Hepatocyte (in vitro differentiated cells): ENCODE measurements around the gene PLSCR4. TPM values are rescaled to one million over a fixed set of nuclear protein-coding genes. Genes with fewer than 3 reads are reported as not detected.
"Not testable (repeated sequence)": the region's sequence is repeated elsewhere in the genome, so short reads cannot be mapped to it uniquely, and the experiment has no call there.

Experiments
- DNase-seq: peaks from one replicate; pipeline ENCODE4 v3.0.0-alpha.2; 2016; ENCODE audit warnings: low spot score
- H2AFZ ChIP-seq: fragments of 200-600 bp; sonication (generic); 2 replicates; pipeline ENCODE4 v1.6.0; 2016; ENCODE audit warnings: antibody characterized with exemption, mild to moderate bottlenecking
- H3K27ac ChIP-seq: fragments of 200-600 bp; sonication (generic); 2 replicates; pipeline ENCODE4 v1.5.1; 2016; ENCODE audit warnings: mild to moderate bottlenecking
- H3K27me3 ChIP-seq: fragments of 200-600 bp; sonication (generic); 2 replicates; pipeline ENCODE4 v1.6.1; 2016
- H3K36me3 ChIP-seq: fragments of 200-600 bp; sonication (generic); replicated peaks from 2 replicates; pipeline ENCODE4 v1.5.1; 2016; ENCODE audit warnings: low read depth; ENCODE audit not compliant: insufficient read depth
- H3K4me1 ChIP-seq: fragments of 200-600 bp; sonication (generic); 2 replicates; pipeline ENCODE4 v1.5.1; 2016; ENCODE audit warnings: mild to moderate bottlenecking, moderate library complexity; ENCODE audit not compliant: insufficient read depth
- H3K4me2 ChIP-seq: fragments of 200-600 bp; sonication (generic); 2 replicates; pipeline ENCODE4 v1.6.0; 2016
- H3K4me3 ChIP-seq: fragments of 200-600 bp; sonication (generic); 2 replicates; pipeline ENCODE4 v1.5.1; 2016; ENCODE audit warnings: mild to moderate bottlenecking
- H3K79me2 ChIP-seq: fragments of 200-600 bp; sonication (generic); 2 replicates; pipeline ENCODE4 v1.6.0; 2017; ENCODE audit warnings: mild to moderate bottlenecking
- H3K9me2 ChIP-seq: fragments of 200-600 bp; sonication (generic); replicated peaks from 2 replicates; pipeline ENCODE4 v1.6.0; 2017; ENCODE audit warnings: mild to moderate bottlenecking; ENCODE audit not compliant: insufficient read depth
- H3K9me3 ChIP-seq: fragments of 200-600 bp; sonication (generic); 2 replicates; pipeline ENCODE4 v1.5.1; 2016; ENCODE audit warnings: low read depth, mild to moderate bottlenecking
- H4K20me1 ChIP-seq: fragments of 200-600 bp; sonication (generic); 2 replicates; pipeline ENCODE4 v1.6.0; 2016; ENCODE audit warnings: mild to moderate bottlenecking; ENCODE audit not compliant: insufficient read depth, poor library complexity, severe bottlenecking
- EZH2 ChIP-seq: fragments of 200-600 bp; sonication (generic); IDR thresholded peaks from 2 replicates; pipeline ENCODE4 v1.6.1; 2016; ENCODE audit warnings: antibody characterized with exemption, mild to moderate bottlenecking, borderline replicate concordance
- EZH2phosphoT487 ChIP-seq: fragments of 200-600 bp; sonication (generic); IDR thresholded peaks from one replicate; pipeline ENCODE4 v1.6.1; 2018; ENCODE audit warnings: antibody characterized with exemption, mild to moderate bottlenecking, low read depth, moderate library complexity; ENCODE audit not compliant: unreplicated experiment, severe bottlenecking
- WGBS: methylation state at CpG from one replicate; pipeline ENCODE4 v1.1.6; 2016; ENCODE audit warnings: low lambda C conversion rate; ENCODE audit errors: missing lambda C conversion rate; 5-methylcytosine and 5-hydroxymethylcytosine counted together
- polyA plus RNA-seq: library from polyadenylated mRNA; unstranded; fragments of >200 nt; fragmentation: Nextera tagmentation; extraction: Ambion mirVana; gene quantifications from 2 replicates; pipeline ENCODE4 v1.2.1, GENCODE V29; 2016
- total RNA-seq: library from RNA; depleted of rRNA; stranded (reverse); fragments of >200 nt; gene quantifications from 2 replicates; pipeline ENCODE4 v1.2.3, GENCODE V29; 2014
- TF ChIP-seq, protein P1 (sequence below): fragments of 200-600 bp; sonication (generic); IDR thresholded peaks from 2 replicates; pipeline ENCODE4 v1.5.1; 2016; ENCODE audit warnings: antibody characterized with exemption, mild to moderate bottlenecking; ENCODE audit not compliant: poor library complexity

The PLSCR4 gene, protein sequence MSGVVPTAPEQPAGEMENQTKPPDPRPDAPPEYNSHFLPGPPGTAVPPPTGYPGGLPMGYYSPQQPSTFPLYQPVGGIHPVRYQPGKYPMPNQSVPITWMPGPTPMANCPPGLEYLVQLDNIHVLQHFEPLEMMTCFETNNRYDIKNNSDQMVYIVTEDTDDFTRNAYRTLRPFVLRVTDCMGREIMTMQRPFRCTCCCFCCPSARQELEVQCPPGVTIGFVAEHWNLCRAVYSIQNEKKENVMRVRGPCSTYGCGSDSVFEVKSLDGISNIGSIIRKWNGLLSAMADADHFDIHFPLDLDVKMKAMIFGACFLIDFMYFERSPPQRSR
- total RNA-seq (23.3 and 25.9 TPM in 2 replicates), polyA plus RNA-seq (11.3 and 12.6 TPM in 2 replicates)

DNA sequence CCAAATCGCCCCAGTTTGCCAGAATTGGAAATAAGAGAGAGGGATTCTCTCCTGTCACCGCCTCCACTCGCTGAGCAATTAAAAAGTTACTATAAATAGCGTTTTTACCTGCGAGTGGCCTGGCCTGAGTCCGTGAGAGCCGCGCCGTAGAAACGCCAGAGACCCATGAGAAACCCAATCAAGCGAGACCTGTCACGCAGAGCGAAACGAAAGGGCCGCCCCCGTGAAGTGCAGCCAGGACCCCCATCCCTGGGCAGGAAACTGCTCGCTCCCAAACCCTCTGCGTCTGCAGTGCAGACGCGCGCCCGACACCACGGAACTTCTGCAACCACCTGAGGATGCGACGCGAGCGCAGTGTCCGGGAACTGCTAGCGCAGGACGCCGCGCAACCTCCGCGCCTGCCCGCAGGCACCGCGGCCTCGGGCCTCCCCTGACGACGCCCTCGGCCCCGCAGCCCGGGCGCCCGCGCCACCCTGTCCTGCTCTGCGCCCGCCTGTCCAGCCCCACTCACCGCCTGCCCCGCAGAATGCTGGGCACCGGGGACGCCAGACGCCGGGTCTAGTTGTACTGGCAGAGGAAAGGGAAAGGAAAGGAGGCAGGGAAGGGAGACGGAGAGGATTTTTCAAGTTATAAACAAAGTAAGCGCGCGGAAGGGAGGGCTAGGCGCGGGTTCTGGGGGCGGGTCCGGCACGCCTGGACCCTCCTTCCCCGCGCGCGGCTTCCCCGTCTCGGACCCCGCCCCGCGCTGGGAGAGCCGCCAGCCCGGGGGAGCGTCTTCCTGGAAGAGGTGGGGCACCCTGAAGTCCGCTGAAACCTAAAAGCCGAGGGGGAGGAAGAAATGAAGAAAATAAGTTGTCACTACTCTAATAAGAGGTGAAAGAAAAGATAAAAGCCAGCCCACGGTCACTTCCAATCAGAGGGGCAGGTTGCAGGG, at the start of gene PLSCR4:
TSS of gene PLSCR4 (minus strand) at position 657 of the 934 bp plus-strand sequence. CDS start 29,034 bp downstream, outside the sequence.
- Histone ChIP-seq H3K27ac (peak within 1 kb of the TSS; percentile 92), H3K4me3 (peak within 1 kb of the TSS; percentile 95), H3K4me2 (peak within 1 kb of the TSS; percentile 79), H2AFZ (peak within 1 kb of the TSS; percentile 97), H3K4me1 (no peaks in the 10 kb centered on the region), H3K9me2 (no peaks in the 10 kb centered on the region), H3K27me3 (no peaks in the 10 kb centered on the region), H3K79me2 (peaks cover 21% of the 10 kb centered on the region), H3K9me3 (no peaks in the 10 kb centered on the region), H3K36me3 (no peaks in the 10 kb centered on the region), H4K20me1 (no peaks in the 10 kb centered on the region)
- no peak for TF ChIP-seq EZH2phosphoT487
- no peak for TF ChIP-seq EZH2
- TF ChIP-seq, protein P1, sequence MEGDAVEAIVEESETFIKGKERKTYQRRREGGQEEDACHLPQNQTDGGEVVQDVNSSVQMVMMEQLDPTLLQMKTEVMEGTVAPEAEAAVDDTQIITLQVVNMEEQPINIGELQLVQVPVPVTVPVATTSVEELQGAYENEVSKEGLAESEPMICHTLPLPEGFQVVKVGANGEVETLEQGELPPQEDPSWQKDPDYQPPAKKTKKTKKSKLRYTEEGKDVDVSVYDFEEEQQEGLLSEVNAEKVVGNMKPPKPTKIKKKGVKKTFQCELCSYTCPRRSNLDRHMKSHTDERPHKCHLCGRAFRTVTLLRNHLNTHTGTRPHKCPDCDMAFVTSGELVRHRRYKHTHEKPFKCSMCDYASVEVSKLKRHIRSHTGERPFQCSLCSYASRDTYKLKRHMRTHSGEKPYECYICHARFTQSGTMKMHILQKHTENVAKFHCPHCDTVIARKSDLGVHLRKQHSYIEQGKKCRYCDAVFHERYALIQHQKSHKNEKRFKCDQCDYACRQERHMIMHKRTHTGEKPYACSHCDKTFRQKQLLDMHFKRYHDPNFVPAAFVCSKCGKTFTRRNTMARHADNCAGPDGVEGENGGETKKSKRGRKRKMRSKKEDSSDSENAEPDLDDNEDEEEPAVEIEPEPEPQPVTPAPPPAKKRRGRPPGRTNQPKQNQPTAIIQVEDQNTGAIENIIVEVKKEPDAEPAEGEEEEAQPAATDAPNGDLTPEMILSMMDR: no peak
- WGBS: 1% methylated on average over 72 of the region's 78 CpGs
- peak; percentile 78 for DNase-seq

GRCh38 chr3:146293401-146293800, 42.5 kb upstream of the PLSCR4 start:
- H3K4me3 ChIP-seq, H2AFZ ChIP-seq, H3K27me3 ChIP-seq, H4K20me1 ChIP-seq, H3K36me3 ChIP-seq, DNase-seq, H3K9me2 ChIP-seq, H3K4me1 ChIP-seq, H3K9me3 ChIP-seq, H3K79me2 ChIP-seq, H3K4me2 ChIP-seq, H3K27ac ChIP-seq: not testable (repeated sequence)
- 94% methylated on average over 5 of the region's 6 CpGs for WGBS

DNA sequence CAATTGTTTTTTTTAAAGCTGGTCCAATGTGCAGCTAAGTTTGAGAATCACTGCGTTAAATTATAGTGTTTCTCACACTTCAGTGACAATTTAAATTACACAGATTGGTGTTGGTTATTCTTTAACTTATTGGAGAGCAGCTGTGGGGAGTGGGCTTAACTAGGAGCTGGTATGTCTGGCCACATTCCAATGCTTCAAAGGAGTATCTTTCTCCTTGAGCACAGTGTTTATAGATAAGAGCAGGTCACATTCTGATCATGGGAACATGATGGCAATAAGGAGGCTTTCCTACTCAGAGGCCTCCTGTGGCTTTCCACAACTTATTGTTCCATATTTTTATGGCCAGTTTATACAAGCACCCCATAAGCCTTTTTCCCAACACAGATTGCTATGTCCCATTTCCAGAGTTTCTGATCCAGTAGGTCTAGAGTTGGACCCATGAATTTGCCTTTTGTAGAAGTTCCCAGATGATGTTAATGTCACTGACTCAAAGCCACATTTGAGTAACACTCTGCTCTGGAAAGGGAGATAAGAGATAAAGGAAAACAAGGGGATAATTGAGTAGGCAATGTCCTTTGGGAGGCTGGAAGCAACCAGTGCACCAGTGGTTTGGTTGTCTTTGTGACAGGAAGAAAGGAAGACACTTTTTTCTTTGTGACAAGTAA, 33.0 kb upstream of the PLSCR4 start:
- peak; percentile 43 for DNase-seq
- Histone ChIP-seq H3K27ac (peak overlapping the region; percentile 68), H3K79me2 (no peaks in the 10 kb centered on the region), H3K9me3 (no peaks in the 10 kb centered on the region), H3K4me2 (peak overlapping the region; percentile 56), H3K36me3 (no peaks in the 10 kb centered on the region), H3K4me3 (no peak overlapping the region), H3K9me2 (no peaks in the 10 kb centered on the region), H4K20me1 (no peaks in the 10 kb centered on the region), H2AFZ (no peak overlapping the region), H3K4me1 (peaks cover 7% of the 10 kb centered on the region), H3K27me3 (no peaks in the 10 kb centered on the region)
- TF ChIP-seq, protein P1: no peak
- TF ChIP-seq EZH2: no peak
- no peak for TF ChIP-seq EZH2phosphoT487
- 53% methylated on average over 1 of the region's 1 CpG for WGBS
